ENCODE data around the gene CCDC88C.

DNA sequence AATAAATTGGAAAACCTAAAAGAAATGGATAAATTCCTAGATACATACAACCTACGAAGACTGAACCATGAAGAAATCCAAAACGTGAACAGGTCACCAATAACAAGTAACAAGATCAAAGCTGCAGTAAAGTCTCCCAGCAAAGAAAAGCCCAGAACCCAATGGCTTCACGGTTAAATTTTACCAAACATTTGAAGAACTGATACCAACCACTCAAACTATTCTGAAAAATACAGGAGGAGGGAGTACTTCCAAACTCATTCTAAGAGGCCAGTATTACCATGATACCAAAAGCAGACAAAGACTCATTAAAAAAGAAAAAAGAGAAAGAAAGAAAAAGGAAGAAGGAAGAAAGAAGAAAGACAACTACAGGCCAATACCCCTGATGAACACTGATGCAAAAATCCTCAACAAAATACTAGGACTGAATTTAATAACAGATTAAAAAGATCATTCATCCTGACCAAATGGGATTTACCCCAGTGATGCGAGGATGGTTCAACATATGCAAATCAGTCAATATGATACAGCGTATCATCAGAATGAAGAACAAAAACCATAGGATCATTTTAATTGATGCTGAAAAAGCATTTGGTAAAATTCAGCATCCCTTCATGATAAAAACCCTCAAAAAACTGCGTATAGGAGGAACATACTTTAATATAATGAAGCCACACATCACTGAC, 26.9 kb upstream of the CCDC88C start:
- TF ChIP-seq, protein P1, sequence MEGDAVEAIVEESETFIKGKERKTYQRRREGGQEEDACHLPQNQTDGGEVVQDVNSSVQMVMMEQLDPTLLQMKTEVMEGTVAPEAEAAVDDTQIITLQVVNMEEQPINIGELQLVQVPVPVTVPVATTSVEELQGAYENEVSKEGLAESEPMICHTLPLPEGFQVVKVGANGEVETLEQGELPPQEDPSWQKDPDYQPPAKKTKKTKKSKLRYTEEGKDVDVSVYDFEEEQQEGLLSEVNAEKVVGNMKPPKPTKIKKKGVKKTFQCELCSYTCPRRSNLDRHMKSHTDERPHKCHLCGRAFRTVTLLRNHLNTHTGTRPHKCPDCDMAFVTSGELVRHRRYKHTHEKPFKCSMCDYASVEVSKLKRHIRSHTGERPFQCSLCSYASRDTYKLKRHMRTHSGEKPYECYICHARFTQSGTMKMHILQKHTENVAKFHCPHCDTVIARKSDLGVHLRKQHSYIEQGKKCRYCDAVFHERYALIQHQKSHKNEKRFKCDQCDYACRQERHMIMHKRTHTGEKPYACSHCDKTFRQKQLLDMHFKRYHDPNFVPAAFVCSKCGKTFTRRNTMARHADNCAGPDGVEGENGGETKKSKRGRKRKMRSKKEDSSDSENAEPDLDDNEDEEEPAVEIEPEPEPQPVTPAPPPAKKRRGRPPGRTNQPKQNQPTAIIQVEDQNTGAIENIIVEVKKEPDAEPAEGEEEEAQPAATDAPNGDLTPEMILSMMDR (IDR thresholded peaks at IDR 0.05) = no peak
- TF ChIP-seq SIN3A (IDR thresholded peaks at IDR 0.05; ENCODE audit: borderline replicate concordance, insufficient read depth, low read depth, low read length) = no peak
- TF ChIP-seq, protein P2, sequence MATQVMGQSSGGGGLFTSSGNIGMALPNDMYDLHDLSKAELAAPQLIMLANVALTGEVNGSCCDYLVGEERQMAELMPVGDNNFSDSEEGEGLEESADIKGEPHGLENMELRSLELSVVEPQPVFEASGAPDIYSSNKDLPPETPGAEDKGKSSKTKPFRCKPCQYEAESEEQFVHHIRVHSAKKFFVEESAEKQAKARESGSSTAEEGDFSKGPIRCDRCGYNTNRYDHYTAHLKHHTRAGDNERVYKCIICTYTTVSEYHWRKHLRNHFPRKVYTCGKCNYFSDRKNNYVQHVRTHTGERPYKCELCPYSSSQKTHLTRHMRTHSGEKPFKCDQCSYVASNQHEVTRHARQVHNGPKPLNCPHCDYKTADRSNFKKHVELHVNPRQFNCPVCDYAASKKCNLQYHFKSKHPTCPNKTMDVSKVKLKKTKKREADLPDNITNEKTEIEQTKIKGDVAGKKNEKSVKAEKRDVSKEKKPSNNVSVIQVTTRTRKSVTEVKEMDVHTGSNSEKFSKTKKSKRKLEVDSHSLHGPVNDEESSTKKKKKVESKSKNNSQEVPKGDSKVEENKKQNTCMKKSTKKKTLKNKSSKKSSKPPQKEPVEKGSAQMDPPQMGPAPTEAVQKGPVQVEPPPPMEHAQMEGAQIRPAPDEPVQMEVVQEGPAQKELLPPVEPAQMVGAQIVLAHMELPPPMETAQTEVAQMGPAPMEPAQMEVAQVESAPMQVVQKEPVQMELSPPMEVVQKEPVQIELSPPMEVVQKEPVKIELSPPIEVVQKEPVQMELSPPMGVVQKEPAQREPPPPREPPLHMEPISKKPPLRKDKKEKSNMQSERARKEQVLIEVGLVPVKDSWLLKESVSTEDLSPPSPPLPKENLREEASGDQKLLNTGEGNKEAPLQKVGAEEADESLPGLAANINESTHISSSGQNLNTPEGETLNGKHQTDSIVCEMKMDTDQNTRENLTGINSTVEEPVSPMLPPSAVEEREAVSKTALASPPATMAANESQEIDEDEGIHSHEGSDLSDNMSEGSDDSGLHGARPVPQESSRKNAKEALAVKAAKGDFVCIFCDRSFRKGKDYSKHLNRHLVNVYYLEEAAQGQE (IDR thresholded peaks at IDR 0.05; ENCODE audit: insufficient read depth in 1 of 2, low read depth in 2 of 2, low read length in 1 of 2) = no peak
